CD14-positive monocyte (primary cell): ENCODE data around the gene UTP18. TPM values are rescaled to one million over a fixed set of nuclear protein-coding genes. Genes with fewer than 3 reads are reported as not detected.

Experiments
- DNase-seq, 3 donors: peaks; one replicate each; pipeline ENCODE4 v3.0.0-alpha.2; 2011 to 2022
- H2AFZ ChIP-seq: 2 replicates; pipeline ENCODE4 v1.6.0; 2012; ENCODE audit warnings: mild to moderate bottlenecking, low read depth, low read length, inconsistent platforms; ENCODE audit not compliant: insufficient read depth, poor library complexity, severe bottlenecking
- H3K27ac ChIP-seq, 2 donors: 1 replicate in 1 of 2; 2 replicates in 1 of 2; pipeline ENCODE4 v1.5.1; 2012 to 2013; ENCODE audit warnings: low read length in 2 of 2, control low read depth in 1 of 2, inconsistent platforms in 1 of 2, low read depth in 1 of 2, mild to moderate bottlenecking in 1 of 2
- H3K27me3 ChIP-seq, 2 donors: one replicate each; pipeline versions ENCODE4 v1.6.0 to v1.6.1; 2011 to 2013; ENCODE audit warnings: low read length in 2 of 2; ENCODE audit not compliant: control insufficient read depth in 2 of 2, insufficient read depth in 2 of 2
- H3K36me3 ChIP-seq, 2 donors: replicated peaks in 1 of 2; 1 replicate in 1 of 2; 2 replicates in 1 of 2; pipeline versions ENCODE4 v1.5.1 to v1.6.1; 2012 to 2013; ENCODE audit warnings: low read length in 2 of 2, control low read depth in 1 of 2, inconsistent platforms in 1 of 2, mild to moderate bottlenecking in 1 of 2; ENCODE audit not compliant: insufficient read depth in 2 of 2, control insufficient read depth in 1 of 2
- H3K4me1 ChIP-seq, 2 donors: 1 replicate in 1 of 2; 2 replicates in 1 of 2; pipeline versions ENCODE4 v1.5.1 to v1.6.1; 2012 to 2013; ENCODE audit warnings: low read length in 2 of 2, control low read depth in 1 of 2, inconsistent platforms in 1 of 2, mild to moderate bottlenecking in 1 of 2, moderate library complexity in 1 of 2; ENCODE audit not compliant: insufficient read depth in 2 of 2, control insufficient read depth in 1 of 2
- H3K4me2 ChIP-seq: replicated peaks from 2 replicates; pipeline ENCODE3; 2012; ENCODE audit warnings: low read length, moderate library complexity, mild to moderate bottlenecking; ENCODE audit not compliant: poor library complexity, severe bottlenecking; ENCODE audit errors: extremely low read depth
- H3K4me3 ChIP-seq, 3 experiments: fragments of 200-600 bp in 1 of 3; sonication (generic) in 1 of 3; replicated peaks in 1 of 3; 1 replicate in 2 of 3; 2 replicates in 1 of 3; pipeline ENCODE4 v1.5.1; 2011 to 2013; ENCODE audit warnings: low read length in 3 of 3, mild to moderate bottlenecking in 3 of 3, control low read depth in 2 of 3, low read depth in 2 of 3, inconsistent platforms in 1 of 3, moderate library complexity in 1 of 3
- H3K79me2 ChIP-seq: 2 replicates; pipeline ENCODE4 v1.6.0; 2012; ENCODE audit warnings: mild to moderate bottlenecking, control low read depth, inconsistent platforms, low read length, moderate library complexity; ENCODE audit not compliant: insufficient read depth
- H3K9ac ChIP-seq: 2 replicates; pipeline ENCODE4 v1.6.0; 2017; ENCODE audit warnings: low read length, mild to moderate bottlenecking; ENCODE audit not compliant: insufficient read depth, poor library complexity, severe bottlenecking
- H3K9me3 ChIP-seq, 2 donors: replicated peaks in 1 of 2; 1 replicate in 1 of 2; 2 replicates in 1 of 2; pipeline versions ENCODE4 v1.5.1 to v1.6.1; 2012 to 2013; ENCODE audit warnings: low read length in 2 of 2, control low read depth in 1 of 2; ENCODE audit not compliant: control insufficient read depth in 1 of 2, insufficient read depth in 1 of 2
- H4K20me1 ChIP-seq: 2 replicates; pipeline ENCODE4 v1.6.0; 2012; ENCODE audit warnings: mild to moderate bottlenecking, low read length, control low read depth, moderate library complexity; ENCODE audit not compliant: insufficient read depth
- H3K27ac Mint-ChIP-seq, 7 donors: one replicate each; pipeline ENCODE4 v1.8.0; 2020; ENCODE audit warnings: mild to moderate bottlenecking in 7 of 7, mixed read lengths in 7 of 7, moderate library complexity in 6 of 7, inconsistent platforms in 2 of 7
- H3K27me3 Mint-ChIP-seq, 3 donors: one replicate each; pipeline ENCODE4 v1.8.0; 2021 to 2022; ENCODE audit warnings: low read depth in 3 of 3, mild to moderate bottlenecking in 3 of 3, mixed read lengths in 3 of 3, moderate library complexity in 3 of 3, inconsistent platforms in 1 of 3
- H3K36me3 Mint-ChIP-seq, 2 donors: one replicate each; pipeline ENCODE4 v1.8.0; 2020; ENCODE audit warnings: mixed read lengths in 2 of 2, inconsistent platforms in 1 of 2, mild to moderate bottlenecking in 1 of 2
- H3K4me1 Mint-ChIP-seq: one replicate; pipeline ENCODE4 v1.8.0; 2020; ENCODE audit warnings: mild to moderate bottlenecking, mixed read lengths
- H3K4me3 Mint-ChIP-seq, 2 donors: one replicate each; pipeline ENCODE4 v1.8.0; 2020; ENCODE audit warnings: mild to moderate bottlenecking in 2 of 2, mixed read lengths in 2 of 2, moderate library complexity in 1 of 2
- H3K9me3 Mint-ChIP-seq, 7 donors: one replicate each; pipeline ENCODE4 v1.8.0; 2020 to 2022; ENCODE audit warnings: mixed read lengths in 7 of 7, mild to moderate bottlenecking in 6 of 7, moderate library complexity in 6 of 7, inconsistent platforms in 2 of 7
- CTCF ChIP-seq: fragments of 200-600 bp; IDR thresholded peaks from one replicate; pipeline ENCODE4 v1.8.0; 2022; ENCODE audit warnings: antibody characterized with exemption, mild to moderate bottlenecking
- WGBS: methylation state at CpG from one replicate; pipeline ENCODE4 v1.1.5; 2013; ENCODE audit warnings: missing lambda C conversion rate; ENCODE audit not compliant: insufficient coverage; 5-methylcytosine and 5-hydroxymethylcytosine counted together
- intact Hi-C, 2 donors: fragments of 100-400 bp; cut with micrococcal nuclease; formaldehyde crosslinking; loops; one replicate each; pipeline versions ENCODE4 v1.15.0 to v1.15.1; 2023
- polyA minus RNA-seq: library from RNA; depleted of rRNA, polyadenylated mRNA; stranded (reverse); fragments of >200 nt; gene quantifications from 2 replicates; pipeline ENCODE4 v1.2.3, GENCODE V29; 2012
- polyA plus RNA-seq, 3 donors: library from polyadenylated mRNA; depleted of rRNA in 1 of 3; unstranded in 2 of 3; stranded (reverse) in 1 of 3; fragments of 300-500 nt in 2 of 3; fragments of >200 nt in 1 of 3; fragmentation: Illumina TruSeq in 2 of 3; gene quantifications; 1 replicate in 2 of 3; 2 replicates in 1 of 3; pipeline ENCODE4 v1.2.3, GENCODE V29; 2012 to 2021
- total RNA-seq, 12 experiments: library from RNA in 1 of 12; stranded (reverse) in 1 of 12; fragments of 120-200 nt in 1 of 12; gene quantifications; one replicate each; pipeline ENCODE4 v1.2.4 and lab custom pipeline; 2013 to 2026; ENCODE audit warnings: mixed read lengths in 6 of 12, inconsistent platforms in 1 of 12

Gene UTP18
- 43.2 TPM for total RNA-seq (2013)
- polyA plus RNA-seq (10 to 100 TPM; 13.0 to 31.9 (median 31.6) TPM), polyA minus RNA-seq (11.5 and 14.8 TPM in 2 replicates), total RNA-seq (lab: John Stamatoyannopoulos, UW) (10.3 to 41.6 (median 26.9) reads per million in 11 experiments)

GRCh38 chr17:51260237-51261023, at the start of gene UTP18:
Gene UTP18, plus strand, starts transcription at chr17:51260546. Its CDS starts 39 bp downstream, at chr17:51260585.
- peaks cover 47% of the 10 kb centered on the region for H3K4me1 Mint-ChIP-seq
- intact Hi-C loops: loop anchor here in 1 of 2 donors (5.0 kb wide), 2 partner anchors 138 to 543 kb away; partner anchors contain the start of genes LUC7L3 and SPAG9
- Histone ChIP-seq H3K4me3 (peak within 1 kb of the TSS; percentile 84 to 93 (median 93)), H3K27ac (peak within 1 kb of the TSS; percentile 97 to 99), H3K4me2 (peak within 1 kb of the TSS; percentile 96), H3K9me3 (no peaks in the 10 kb centered on the region), H3K9ac (peak within 1 kb of the TSS; percentile 84), H3K36me3 (peaks cover 15 to 29% of the 10 kb centered on the region in 2 donors), H3K27me3 (no peaks in the 10 kb centered on the region), H4K20me1 (peaks cover 64% of the 10 kb centered on the region), H2AFZ (peak within 1 kb of the TSS; percentile 86), H3K79me2 (peaks cover 90% of the 10 kb centered on the region), H3K4me1 (peaks cover 36 to 57% of the 10 kb centered on the region in 2 donors)
- peak within 1 kb of the TSS; percentile 87 to 93 for H3K4me3 Mint-ChIP-seq
- WGBS: under 1% methylated on average over 81 of the region's 93 CpGs
- H3K9me3 Mint-ChIP-seq: peaks cover 0 to 2% (median 0%) of the 10 kb centered on the region in 7 donors
- H3K27ac Mint-ChIP-seq: peak within 1 kb of the TSS; percentile 96 to 99 (median 98)
- peak; percentile 95 to 98 (median 96) for DNase-seq
- peaks cover 17 to 30% of the 10 kb centered on the region in 2 donors for H3K36me3 Mint-ChIP-seq
- peaks cover 0 to 2% (median 1%) of the 10 kb centered on the region in 3 donors for H3K27me3 Mint-ChIP-seq
- TF ChIP-seq CTCF: no peak

- no peak for TF ChIP-seq CTCF
- no peak overlapping the region for H3K4me3 Mint-ChIP-seq
- DNase-seq: no peak
- Histone ChIP-seq H3K4me3 (no peak overlapping the region), H3K36me3 (peaks cover 75 to 96% of the 10 kb centered on the region in 2 donors), H3K4me1 (no peaks in the 10 kb centered on the region), H3K79me2 (no peaks in the 10 kb centered on the region), H3K9ac (no peak overlapping the region), H3K4me2 (no peak overlapping the region), H4K20me1 (no peaks in the 10 kb centered on the region), H2AFZ (no peak overlapping the region), H3K27ac (no peak overlapping the region), H3K27me3 (no peaks in the 10 kb centered on the region), H3K9me3 (no peaks in the 10 kb centered on the region)
- H3K9me3 Mint-ChIP-seq: no peaks in the 10 kb centered on the region
- H3K4me1 Mint-ChIP-seq: no peaks in the 10 kb centered on the region
- H3K27me3 Mint-ChIP-seq: no peaks in the 10 kb centered on the region
- WGBS: no CpG with 5 or more reads among the region's 1 CpG
- H3K27ac Mint-ChIP-seq: peak overlapping the region in 1 of 7 donors; percentile 54
- peaks cover 66 to 85% of the 10 kb centered on the region in 2 donors for H3K36me3 Mint-ChIP-seq
- intact Hi-C loops: no loop called here
Observed at GRCh38 chr17:51214920-51215319, 45.4 kb upstream of the UTP18 start.
